GM12878 (cell line): ENCODE data around the gene BLTP3B. TPM values are rescaled to one million over a fixed set of nuclear protein-coding genes. Genes with fewer than 3 reads are reported as not detected.

Experiments
- ATAC-seq: fragments of 200-7000 bp; cut with Tn5 transposase; 3 replicates; pipeline ENCODE4 v1.9.1; 2020; ENCODE audit warnings: mild to moderate bottlenecking, moderate library complexity
- BruUV-seq: library from RNA; stranded (reverse); fragments of 400-500 nt; replicated peaks from 2 replicates; lab custom pipeline; 2021; lab: Mats Ljungman, UMichigan
- CTCF ChIA-PET: fragments of 300-600 bp; sonication (Branson Sonifier 250); formaldehyde crosslinking; extraction: SDS; loops from one replicate; lab custom pipeline; 2021; ENCODE audit warnings: inconsistent platforms; lab: Yijun Ruan, JAX
- POLR2A ChIA-PET: fragments of 350-600 bp; formaldehyde crosslinking; extraction: SDS; loops from one replicate; lab custom pipeline; 2021; ENCODE audit warnings: inconsistent platforms; lab: Charles Lee
- RAD21 ChIA-PET: fragments of 300-600 bp; sonication (Branson Sonifier 250); formaldehyde crosslinking; loops from one replicate; lab custom pipeline; 2023; ENCODE audit warnings: antibody characterized with exemption; ENCODE audit not compliant: unreplicated experiment; lab: Charles Lee
- SMC1A ChIA-PET: fragments of 300-600 bp; sonication (Branson Sonifier 250); formaldehyde crosslinking; loops from one replicate; lab custom pipeline; 2023; ENCODE audit not compliant: unreplicated experiment, uncharacterized antibody; lab: Charles Lee
- DNase-seq: peaks from one replicate; pipeline ENCODE4 v3.0.0-alpha.2; 2011; ENCODE audit warnings: low read depth, low spot score
- FAIRE-seq: peaks from 3 replicates; lab custom pipeline; 2011; peaks lifted over from hg19 to GRCh38; lab: Jason Lieb, UNC
- H2AFZ ChIP-seq: 2 replicates; pipeline ENCODE4 v1.6.0; 2011; ENCODE audit warnings: low read depth, low read length, control low read depth; ENCODE audit not compliant: control insufficient read depth
- H3K27ac ChIP-seq: 2 replicates; pipeline ENCODE4 v1.5.1; 2011; ENCODE audit warnings: control low read depth; ENCODE audit not compliant: control insufficient read depth, insufficient read depth
- H3K27me3 ChIP-seq, 2 experiments: replicated peaks in 1 of 2; 2 replicates each; pipeline versions ENCODE4 v1.6.0 to v1.6.1; 2011; ENCODE audit warnings: low read length in 1 of 2; ENCODE audit not compliant: control insufficient read depth in 2 of 2, insufficient read depth in 2 of 2
- H3K36me3 ChIP-seq, 2 experiments: 2 replicates each; pipeline ENCODE4 v1.5.1; 2011; ENCODE audit warnings: low read length in 1 of 2; ENCODE audit not compliant: control insufficient read depth in 2 of 2, insufficient read depth in 2 of 2
- H3K4me1 ChIP-seq: 2 replicates; pipeline ENCODE4 v1.6.1; 2011; ENCODE audit warnings: mild to moderate bottlenecking, low read length, moderate library complexity, mixed read lengths; ENCODE audit not compliant: control insufficient read depth, insufficient read depth
- H3K4me2 ChIP-seq: 2 replicates; pipeline ENCODE4 v1.6.0; 2011; ENCODE audit warnings: control low read depth; ENCODE audit not compliant: control insufficient read depth, insufficient read depth
- H3K4me3 ChIP-seq: fragments of 200-600 bp; sonication (generic); 2 replicates; pipeline ENCODE4 v1.5.1; 2016
- H3K79me2 ChIP-seq: 2 replicates; pipeline ENCODE4 v1.6.0; 2011; ENCODE audit warnings: low read length; ENCODE audit not compliant: control insufficient read depth, insufficient read depth
- H3K9ac ChIP-seq: 2 replicates; pipeline ENCODE4 v1.8.0; 2011; ENCODE audit warnings: low read length, control low read depth, mixed read lengths; ENCODE audit not compliant: control insufficient read depth, insufficient read depth
- H3K9me3 ChIP-seq: replicated peaks from 3 replicates; pipeline ENCODE4 v1.5.1; 2011; ENCODE audit warnings: mild to moderate bottlenecking, low read length; ENCODE audit not compliant: control insufficient read depth, insufficient read depth
- H4K20me1 ChIP-seq: 2 replicates; pipeline ENCODE4 v1.6.0; 2011; ENCODE audit not compliant: control insufficient read depth, insufficient read depth
- CREM ChIP-seq: IDR thresholded peaks from 2 replicates; pipeline ENCODE4 v1.6.1; 2014; ENCODE audit warnings: antibody characterized with exemption, low read depth
- E2F8 ChIP-seq: fragments of 450-650 bp; IDR thresholded peaks from 2 replicates; pipeline ENCODE4 v1.6.1; 2018; ENCODE audit warnings: mild to moderate bottlenecking, low read depth, moderate library complexity; ENCODE audit not compliant: partially characterized antibody
- EZH2 ChIP-seq: IDR thresholded peaks from 2 replicates; pipeline ENCODE4 v1.6.1; 2012; ENCODE audit warnings: low read depth, mild to moderate bottlenecking, control low read depth, inconsistent platforms, low read length, borderline replicate concordance; ENCODE audit not compliant: control insufficient read depth
- GABPA ChIP-seq: IDR thresholded peaks from 2 replicates; pipeline ENCODE4 v1.6.1; 2014; ENCODE audit warnings: antibody characterized with exemption, low read depth, mild to moderate bottlenecking, inconsistent platforms
- HDGF ChIP-seq: fragments of 450-650 bp; IDR thresholded peaks from 2 replicates; pipeline ENCODE4 v1.6.1; 2016; ENCODE audit warnings: antibody characterized with exemption
- IKZF1 ChIP-seq: fragments of 450-650 bp; conservative IDR thresholded peaks from 2 replicates; pipeline ENCODE4 v1.6.1; 2017; ENCODE audit warnings: antibody characterized with exemption, mild to moderate bottlenecking
- RBBP5 ChIP-seq: fragments of 200-600 bp; sonication (generic); conservative IDR thresholded peaks from 2 replicates; pipeline ENCODE4 v1.6.1; 2016
- RCOR1 ChIP-seq: conservative IDR thresholded peaks from 2 replicates; pipeline ENCODE4 v1.6.1; 2012; ENCODE audit warnings: low read depth, low read length, improper control_type of control experiment
- STAT1 ChIP-seq: fragments of 450-650 bp; conservative IDR thresholded peaks from 2 replicates; pipeline ENCODE4 v1.6.1; 2014; ENCODE audit warnings: antibody characterized with exemption, mild to moderate bottlenecking
- TARDBP ChIP-seq: IDR thresholded peaks from 2 replicates; pipeline ENCODE4 v1.6.1; 2016; ENCODE audit warnings: borderline replicate concordance
- YBX1 ChIP-seq: fragments of 450-650 bp; IDR thresholded peaks from 2 replicates; pipeline ENCODE4 v1.6.1; 2016; ENCODE audit warnings: antibody characterized with exemption
- ZBTB40 ChIP-seq: fragments of 450-650 bp; IDR thresholded peaks from 2 replicates; pipeline ENCODE4 v1.6.1; 2016; ENCODE audit warnings: mild to moderate bottlenecking, moderate library complexity, borderline replicate concordance
- WGBS: methylation state at CpG from one replicate; pipeline ENCODE4 v1.1.6; 2016; ENCODE audit warnings: low lambda C conversion rate; ENCODE audit not compliant: insufficient replicate concordance, insufficient coverage; ENCODE audit errors: missing lambda C conversion rate; 5-methylcytosine and 5-hydroxymethylcytosine counted together
- in situ Hi-C: fragments of 300-500 bp; cut with MboI; formaldehyde crosslinking; loops from 9 replicates; pipeline ENCODE4 v1.14.3; 2018; ENCODE audit warnings: mixed read lengths
- intact Hi-C: fragments of 100-400 bp; cut with micrococcal nuclease; formaldehyde crosslinking; loops from one replicate; pipeline ENCODE4 v1.14.2; 2022; ENCODE audit not compliant: unreplicated experiment
- polyA plus RNA-seq, 11 experiments: library from polyadenylated mRNA; depleted of rRNA in 4 of 11; unstranded in 6 of 11; stranded (reverse) in 5 of 11; fragments of >200 nt; fragmentation: Nextera tagmentation in 4 of 11; fragmentation: Illumina TruSeq in 1 of 11; extraction: Ambion mirVana in 4 of 11; extraction: Trizol in 1 of 11; gene quantifications; 1 replicate in 1 of 11; 2 replicates in 10 of 11; pipeline versions ENCODE4 v1.2.1 to v1.2.3, GENCODE V29; 2011 to 2016; ENCODE audit warnings: inconsistent platforms in 2 of 11, missing spikeins in 2 of 11, low read depth in 1 of 11
- total RNA-seq, 4 experiments: library from RNA; depleted of rRNA in 3 of 4; stranded (reverse); fragments of >200 nt in 3 of 4; fragmentation: Illumina TruSeq in 1 of 4; extraction: Trizol in 1 of 4; gene quantifications; 2 replicates each; pipeline versions ENCODE4 v1.2.1 to v1.2.3, GENCODE V29; 2013 to 2021
- TF ChIP-seq, protein P1 (sequence below): fragments of 450-650 bp; IDR thresholded peaks from 2 replicates; pipeline ENCODE4 v1.6.1; 2017; ENCODE audit warnings: mild to moderate bottlenecking

The BLTP3B gene
- total and polyA plus RNA-seq, 10 of the 15 experiments (the other 5 are each of a cell fraction or from before 2014, with no cell fraction given): 3.6 to 23.6 (median 17.0) TPM

GRCh38 chr12:100186071-100186470 is 43.4 kb upstream of the BLTP3B start:
- 94% methylated on average over 6 of the region's 6 CpGs for WGBS
- no peak overlapping the region for H3K27ac ChIP-seq
- no peak overlapping the region for H2AFZ ChIP-seq
- ChIA-PET SMC1A (interaction anchor here (0.7 to 1.4 kb wide), 7 partner anchors 9 to 50 kb away, joined by 3 to 5 read pairs (median 3); partner anchors contain the start of gene ACTR6), RAD21 (no interaction called here), POLR2A (no interaction called here), CTCF (interaction anchor here (0.5 to 1.8 kb wide), 6 partner anchors 10 to 43 kb away, joined by 3 to 11 read pairs (median 3); no protein-coding TSS in a partner anchor)
- FAIRE-seq: no peak
- no peaks in the 10 kb centered on the region; the same call in 1 of the 2 replicates for H3K79me2 ChIP-seq
- peak overlapping the region; percentile 81; the same call in 1 of the 2 replicates for H3K4me2 ChIP-seq
- H3K36me3 ChIP-seq: peaks cover 0 to 4% of the 10 kb centered on the region in 2 experiments; a peak in 2 of 4 replicates
- BruUV-seq: no TSS peak
- H3K9me3 ChIP-seq: no peaks in the 10 kb centered on the region; the same call in 2 of the 3 replicates
- no peak for ATAC-seq
- in situ Hi-C loops (no loop called here), intact Hi-C loops (no loop called here)
- no peak for DNase-seq
- H3K4me1 ChIP-seq: peaks cover 21% of the 10 kb centered on the region
- H3K4me3 ChIP-seq: no peak overlapping the region
- TF ChIP-seq TARDBP (no peak), CREM (no peak), YBX1 (no peak), EZH2 (no peak), HDGF (no peak), GABPA (no peak), RBBP5 (no peak), E2F8 (no peak), IKZF1 (no peak), STAT1 (no peak), ZBTB40 (no peak), RCOR1 (no peak)
- TF ChIP-seq, protein P1, sequence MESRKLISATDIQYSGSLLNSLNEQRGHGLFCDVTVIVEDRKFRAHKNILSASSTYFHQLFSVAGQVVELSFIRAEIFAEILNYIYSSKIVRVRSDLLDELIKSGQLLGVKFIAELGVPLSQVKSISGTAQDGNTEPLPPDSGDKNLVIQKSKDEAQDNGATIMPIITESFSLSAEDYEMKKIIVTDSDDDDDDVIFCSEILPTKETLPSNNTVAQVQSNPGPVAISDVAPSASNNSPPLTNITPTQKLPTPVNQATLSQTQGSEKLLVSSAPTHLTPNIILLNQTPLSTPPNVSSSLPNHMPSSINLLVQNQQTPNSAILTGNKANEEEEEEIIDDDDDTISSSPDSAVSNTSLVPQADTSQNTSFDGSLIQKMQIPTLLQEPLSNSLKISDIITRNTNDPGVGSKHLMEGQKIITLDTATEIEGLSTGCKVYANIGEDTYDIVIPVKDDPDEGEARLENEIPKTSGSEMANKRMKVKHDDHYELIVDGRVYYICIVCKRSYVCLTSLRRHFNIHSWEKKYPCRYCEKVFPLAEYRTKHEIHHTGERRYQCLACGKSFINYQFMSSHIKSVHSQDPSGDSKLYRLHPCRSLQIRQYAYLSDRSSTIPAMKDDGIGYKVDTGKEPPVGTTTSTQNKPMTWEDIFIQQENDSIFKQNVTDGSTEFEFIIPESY: no peak
- H4K20me1 ChIP-seq: no peaks in the 10 kb centered on the region
- H3K9ac ChIP-seq: no peak overlapping the region
- H3K27me3 ChIP-seq: no peaks in the 10 kb centered on the region
